SK-N-DZ (cell line): ENCODE data around the gene SMIM20.

ENCODE experiments used
- DNase-seq: peaks from one replicate; pipeline ENCODE4 v3.0.0-alpha.2; 2015; ENCODE audit warnings: low spot score

Gene SMIM20

DNA sequence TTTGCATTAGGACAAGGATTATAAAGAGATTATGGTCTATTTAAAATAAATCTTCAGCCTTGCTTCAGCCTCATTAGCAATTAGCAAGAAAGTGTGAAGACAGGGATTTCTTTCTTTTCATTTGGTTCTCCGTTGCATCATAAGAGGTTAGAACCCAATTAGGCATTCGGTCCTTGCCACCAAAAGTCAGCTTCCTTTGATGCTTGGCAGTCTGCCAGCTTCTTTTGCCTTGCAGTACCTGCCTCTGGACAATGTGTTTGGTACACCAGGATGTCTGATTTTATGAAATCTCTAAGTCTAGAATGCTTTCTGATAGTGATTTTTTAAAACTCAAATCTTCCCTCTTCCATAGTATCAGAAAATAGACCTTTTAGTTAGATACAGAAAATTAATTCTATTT is 12.4 kb downstream of the SMIM20 start:
- peak; percentile 25 for DNase-seq

GRCh38 chr4:25927361-25928195 is 13.6 kb downstream of the SMIM20 start:
- no peak for DNase-seq

DNA sequence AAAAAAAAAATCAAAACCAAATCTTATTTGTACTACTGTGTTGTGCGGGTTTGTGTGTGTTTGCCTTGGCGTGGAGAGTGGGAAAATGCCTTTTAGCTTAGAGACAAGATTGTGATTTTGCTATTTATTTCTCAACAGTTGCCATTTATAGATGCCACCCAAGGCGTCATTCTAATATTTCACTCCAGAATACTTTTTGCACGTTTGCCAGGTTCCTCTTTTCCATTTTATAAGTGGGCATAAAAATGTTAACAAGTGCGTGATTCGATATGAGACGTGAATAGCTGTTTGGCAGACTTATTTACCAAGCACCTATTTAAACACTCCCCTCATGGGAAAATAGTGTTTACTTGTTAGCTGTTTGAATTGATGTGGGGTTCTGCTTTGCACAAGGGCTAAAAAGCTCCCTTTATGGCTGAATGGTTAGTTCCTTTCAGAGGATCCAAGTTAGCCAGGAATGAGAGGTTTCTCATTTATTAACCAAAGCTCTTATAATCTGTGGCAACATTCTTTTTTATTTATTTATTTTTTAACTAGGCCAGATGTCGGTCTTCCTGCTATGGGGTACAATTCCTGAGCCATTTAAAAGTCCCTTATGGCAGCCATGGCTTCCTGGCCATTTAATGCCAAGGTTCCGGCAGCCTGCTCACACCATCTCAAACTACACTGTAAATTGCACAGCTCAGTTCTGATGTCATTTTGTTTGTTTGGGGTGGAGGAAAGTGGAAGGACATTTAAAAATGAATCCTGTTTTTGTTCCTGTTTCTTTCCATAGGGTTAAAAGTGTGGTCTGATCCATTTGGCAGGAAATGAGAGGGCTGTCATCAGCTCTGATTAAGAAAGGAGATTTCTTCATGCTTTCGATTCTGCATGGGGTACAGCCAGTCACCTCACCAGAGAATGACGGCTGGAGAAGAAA is 14.6 kb downstream of the SMIM20 start:
- no peak for DNase-seq

- DNase-seq = no peak
These were observed 15.3 kb downstream of the SMIM20 start for GRCh38 chr4:25929298-25929686.

- DNase-seq = peak; percentile 75
These were observed 16.8 kb downstream of the SMIM20 start for GRCh38 chr4:25930731-25931354.

DNA sequence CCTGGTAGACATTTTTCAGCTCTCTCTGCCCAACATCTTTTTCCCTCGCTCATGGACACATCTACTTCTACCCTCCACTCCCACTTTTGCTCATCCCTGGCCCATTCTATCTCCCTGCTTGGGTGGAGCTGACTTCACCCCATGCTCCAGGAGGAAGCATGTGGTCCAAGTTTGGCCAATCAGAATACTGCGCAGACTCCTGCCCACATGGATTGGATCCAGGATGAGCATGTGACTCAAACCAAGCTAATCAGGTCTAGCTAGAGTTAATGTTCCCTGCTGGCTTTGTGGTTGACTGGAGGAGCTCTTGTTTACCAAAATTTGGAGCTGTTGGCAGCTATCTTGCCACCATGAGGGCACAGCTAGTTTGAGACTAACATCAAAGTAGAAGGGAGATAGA is 22.7 kb downstream of the SMIM20 start:
- no peak for DNase-seq

DNA sequence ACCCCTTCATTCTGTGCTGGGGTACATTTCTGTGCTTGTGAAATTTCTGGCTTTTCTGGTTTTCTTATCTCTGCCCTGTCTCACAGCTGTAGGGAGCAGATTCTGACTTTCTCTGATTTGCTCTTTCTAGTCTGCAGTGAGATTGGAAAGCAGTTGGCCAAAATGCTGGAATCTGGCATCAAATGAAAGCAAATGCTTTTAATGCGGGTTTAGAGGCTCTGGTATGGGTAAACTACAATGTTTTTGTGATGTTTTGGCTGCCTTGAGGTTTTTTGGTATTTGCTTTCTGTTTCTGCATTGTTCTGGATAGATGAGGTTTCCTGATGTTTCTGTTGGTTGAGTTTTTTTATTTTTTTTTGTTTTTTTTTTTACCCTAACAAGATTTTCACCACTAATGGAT is 23.8 kb downstream of the SMIM20 start:
- no peak for DNase-seq

- DNase-seq = no peak
These were observed 24.3 kb downstream of the SMIM20 start for GRCh38 chr4:25938366-25938765.

GRCh38 chr4:25938787-25939186 is 24.8 kb downstream of the SMIM20 start:
- DNase-seq = no peak

DNA sequence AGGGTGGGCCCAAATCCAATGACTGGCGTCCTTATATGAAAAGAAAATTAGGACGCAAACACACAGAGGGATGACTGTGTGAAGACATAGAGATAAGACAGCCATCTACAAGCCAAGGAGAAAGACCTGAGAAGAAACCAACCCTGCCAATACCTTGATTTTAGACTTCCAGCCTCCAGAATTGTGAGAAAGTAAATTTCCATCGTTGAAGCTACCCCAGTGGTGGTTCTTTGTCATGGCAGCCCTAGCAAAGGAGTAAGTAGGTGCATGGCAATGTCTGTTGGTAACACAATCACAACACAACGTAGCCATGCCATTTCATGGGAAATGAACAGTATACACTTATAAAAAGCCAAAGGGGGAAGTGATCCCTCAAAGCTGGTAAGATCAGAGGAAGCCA is 25.3 kb downstream of the SMIM20 start:
- no peak for DNase-seq

- no peak for DNase-seq
These were observed 27.6 kb downstream of the SMIM20 start for GRCh38 chr4:25941457-25942221.

- no peak for DNase-seq
These were observed 29.3 kb downstream of the SMIM20 start for GRCh38 chr4:25943312-25943711.

DNA sequence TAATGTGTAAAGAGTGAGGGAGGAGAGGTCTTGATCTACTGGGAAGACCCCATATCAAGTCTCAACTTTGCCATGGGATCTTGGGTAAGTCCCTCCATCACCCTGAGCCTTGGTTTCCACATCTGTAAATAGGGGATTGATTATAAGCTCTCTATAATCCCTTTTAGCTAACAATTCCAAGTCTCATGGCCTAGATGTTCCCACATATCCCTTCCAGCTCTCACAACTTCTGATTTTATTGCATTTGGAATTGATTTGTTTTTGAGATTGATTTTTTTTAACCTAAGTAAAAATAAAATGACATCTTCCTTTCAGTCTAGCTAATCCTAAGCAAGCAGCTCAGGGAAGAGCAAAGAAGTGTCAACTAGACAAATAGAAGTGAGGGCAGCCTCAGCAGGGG is 29.8 kb downstream of the SMIM20 start:
- no peak for DNase-seq

DNA sequence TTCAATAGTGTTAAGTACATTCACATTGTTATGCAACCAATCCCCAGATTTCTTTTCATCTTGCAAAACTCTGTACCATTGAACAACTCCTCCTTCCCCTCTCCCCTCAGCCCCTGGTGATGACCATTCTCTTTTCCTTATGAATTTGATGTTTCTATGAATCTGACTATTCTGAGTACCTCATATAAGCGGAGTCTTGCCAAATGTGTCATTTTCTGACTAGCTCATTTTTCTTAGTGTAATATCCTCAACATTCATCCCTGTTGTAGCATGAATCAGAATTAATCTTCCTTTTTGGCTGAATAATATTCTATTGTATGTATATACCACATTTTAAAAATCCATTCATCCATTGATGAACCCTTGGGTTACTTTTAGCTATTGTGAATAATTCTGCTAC is 34.0 kb downstream of the SMIM20 start:
- no peak for DNase-seq

- peak; percentile 30 for DNase-seq
These were observed 35.2 kb downstream of the SMIM20 start for GRCh38 chr4:25949173-25949748.

GRCh38 chr4:25949994-25950393 is 36.0 kb downstream of the SMIM20 start:
- no peak for DNase-seq

DNA sequence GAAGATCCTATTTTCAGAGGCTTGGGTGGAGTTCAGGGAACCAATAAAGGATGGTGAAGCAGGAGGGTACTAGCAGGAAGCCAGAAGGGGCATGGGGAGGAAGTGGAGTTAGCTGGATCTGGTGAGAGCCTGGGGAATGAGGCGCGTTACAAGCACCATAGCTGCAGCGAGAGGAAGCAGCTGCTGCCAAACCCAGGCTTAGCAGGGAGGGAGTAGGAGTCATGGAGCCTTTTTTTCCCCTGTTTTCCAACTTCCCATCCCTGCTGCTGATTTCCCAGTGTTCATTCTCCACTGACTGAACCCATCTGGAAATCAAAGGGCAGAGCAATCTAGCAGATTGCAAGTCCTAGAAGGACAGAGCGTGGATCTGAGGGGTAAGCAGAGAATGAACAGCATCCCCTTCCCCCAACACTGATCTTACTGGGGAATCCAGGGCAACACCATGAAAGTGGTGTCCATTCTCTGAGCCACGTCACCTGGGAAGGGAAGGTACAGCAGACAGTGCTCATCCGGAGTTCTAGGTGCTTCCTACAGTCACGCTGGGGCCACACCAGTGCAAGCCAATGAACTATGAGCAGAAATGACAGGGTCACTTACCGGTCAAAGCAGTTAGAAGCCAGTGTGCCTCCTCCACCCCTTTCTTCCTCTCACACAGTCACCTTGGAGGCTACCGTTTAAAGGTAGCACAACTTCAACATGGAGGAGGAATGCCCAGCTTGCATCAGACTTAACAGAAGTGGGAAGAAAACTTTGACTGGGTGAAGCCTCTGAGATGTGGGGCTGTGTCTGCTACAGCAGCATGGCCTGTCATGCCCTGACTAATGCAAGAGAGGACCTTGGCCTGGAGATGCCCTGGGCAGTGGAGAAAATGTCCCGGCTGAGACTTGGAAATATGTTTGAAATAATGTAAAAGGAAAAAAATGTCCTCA is 36.7 kb downstream of the SMIM20 start:
- no peak for DNase-seq

DNA sequence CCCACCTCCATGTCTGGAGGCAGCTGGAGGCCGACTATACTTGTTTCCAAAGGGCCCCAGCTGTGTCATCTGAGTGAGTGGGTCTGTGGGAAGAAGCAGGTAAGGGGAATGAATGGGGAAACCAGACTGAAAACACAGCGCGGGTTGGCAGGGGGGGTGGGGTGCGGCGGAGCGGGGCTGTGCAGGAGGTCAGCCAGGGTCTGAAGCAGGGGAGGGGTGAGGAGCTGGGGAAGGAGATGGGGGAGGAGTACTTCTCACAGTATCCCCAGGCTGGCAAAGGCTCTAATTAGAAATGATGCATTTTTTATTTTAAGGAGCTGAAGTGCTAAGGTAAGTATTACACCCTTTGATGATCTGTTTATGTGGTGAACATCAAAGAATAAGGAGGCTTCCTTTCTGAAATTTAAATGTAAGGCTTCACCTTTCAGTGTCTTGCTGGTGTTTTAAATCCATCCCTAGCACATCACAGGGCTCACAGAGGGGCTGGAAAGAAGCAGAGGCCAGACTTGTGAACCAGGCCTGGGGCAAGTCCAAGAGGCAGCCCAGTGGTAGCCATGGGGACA is 37.5 kb downstream of the SMIM20 start:
- DNase-seq = no peak

DNA sequence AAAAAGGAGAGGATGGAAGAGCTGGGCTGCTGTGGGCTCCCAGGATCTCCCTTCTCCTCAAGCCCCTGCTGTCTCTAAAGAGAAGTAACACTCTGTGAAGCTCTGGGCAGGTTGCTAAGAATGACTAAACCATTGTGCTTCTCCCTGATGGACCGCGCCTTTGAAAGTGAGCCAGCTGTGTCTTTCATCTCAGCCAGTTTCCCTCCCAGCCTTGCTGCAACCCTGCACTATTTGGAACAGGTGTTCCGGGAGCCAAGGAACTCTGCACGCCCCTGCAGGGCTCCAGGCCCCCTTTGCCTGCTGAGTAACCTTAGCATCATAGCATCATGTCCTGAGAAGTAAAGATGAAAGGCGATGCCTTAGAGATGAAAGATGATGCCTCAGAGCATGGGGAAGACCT is 39.7 kb downstream of the SMIM20 start:
- no peak for DNase-seq
